CD4-positive, alpha-beta T cell (primary cell): Measurements from ENCODE around the gene GCK. TPM values are rescaled to one million over a fixed set of nuclear protein-coding genes. Genes with fewer than 3 reads are reported as not detected.

Experiments
- ATAC-seq: fragments of 200-7000 bp; cut with Tn5 transposase; one replicate; pipeline ENCODE4 v1.10.0; 2022; ENCODE audit warnings: mild to moderate bottlenecking; ENCODE audit not compliant: poor library complexity
- CTCF ChIA-PET: fragments of 350-600 bp; sonication (Branson Sonifier 250); formaldehyde crosslinking; loops from one replicate; lab custom pipeline; 2021; ENCODE audit warnings: antibody characterized with exemption, inconsistent platforms; lab: Charles Lee
- POLR2A ChIA-PET: fragments of 350-600 bp; sonication (Branson Sonifier 250); formaldehyde crosslinking; loops from one replicate; lab custom pipeline; 2021; ENCODE audit warnings: antibody characterized with exemption, inconsistent platforms; lab: Charles Lee
- DNase-seq, 14 experiments: peaks; one replicate each; pipeline ENCODE4 v3.0.0-alpha.2; 2013 to 2020; ENCODE audit warnings: mixed read lengths in 2 of 14
- H3K27ac ChIP-seq, 2 donors: one replicate each; pipeline versions ENCODE4 v1.5.1 to v1.7.0; 2013; ENCODE audit warnings: low read length in 2 of 2, low read depth in 1 of 2, mild to moderate bottlenecking in 1 of 2
- H3K27me3 ChIP-seq, 2 experiments: 1 replicate in 1 of 2; 2 replicates in 1 of 2; pipeline versions ENCODE4 v1.6.1 to v1.7.0; 2013; ENCODE audit warnings: low read length in 2 of 2, control low read depth in 1 of 2, mild to moderate bottlenecking in 1 of 2, moderate library complexity in 1 of 2; ENCODE audit not compliant: insufficient read depth in 2 of 2, control insufficient read depth in 1 of 2
- H3K36me3 ChIP-seq: one replicate; pipeline ENCODE4 v1.6.1; 2013; ENCODE audit warnings: low read length, control low read depth; ENCODE audit not compliant: insufficient read depth
- H3K4me1 ChIP-seq: one replicate; pipeline ENCODE4 v1.6.1; 2013; ENCODE audit warnings: low read length, control low read depth; ENCODE audit not compliant: insufficient read depth
- H3K4me3 ChIP-seq: one replicate; pipeline ENCODE4 v1.5.1; 2013; ENCODE audit warnings: mild to moderate bottlenecking, low read length, moderate library complexity
- H3K9me3 ChIP-seq, 2 experiments: 1 replicate in 1 of 2; 2 replicates in 1 of 2; pipeline versions ENCODE4 v1.6.1 to v1.7.0; 2013; ENCODE audit warnings: low read length in 2 of 2, mild to moderate bottlenecking in 2 of 2, control low read depth in 1 of 2, moderate library complexity in 1 of 2; ENCODE audit not compliant: control insufficient read depth in 1 of 2, insufficient read depth in 1 of 2
- H3K27ac Mint-ChIP-seq: one replicate; pipeline ENCODE4 v1.8.0; 2020; ENCODE audit warnings: mixed read lengths
- H3K27me3 Mint-ChIP-seq: one replicate; pipeline ENCODE4 v1.8.0; 2021; ENCODE audit warnings: mixed read lengths
- H3K36me3 Mint-ChIP-seq: one replicate; pipeline ENCODE4 v1.8.0; 2021; ENCODE audit warnings: low read depth, mixed read lengths
- H3K4me1 Mint-ChIP-seq: one replicate; pipeline ENCODE4 v1.8.0; 2021; ENCODE audit warnings: low read depth, mixed read lengths
- H3K4me3 Mint-ChIP-seq: one replicate; pipeline ENCODE4 v1.8.0; 2020; ENCODE audit warnings: mild to moderate bottlenecking, mixed read lengths
- H3K9me3 Mint-ChIP-seq: one replicate; pipeline ENCODE4 v1.8.0; 2020; ENCODE audit warnings: mixed read lengths
- CTCF ChIP-seq: fragments of 200-600 bp; IDR thresholded peaks from one replicate; pipeline ENCODE4 v1.8.0; 2022; ENCODE audit warnings: antibody characterized with exemption, mild to moderate bottlenecking
- intact Hi-C, 2 experiments: fragments of 100-400 bp; cut with DNase I in 1 of 2; cut with micrococcal nuclease in 1 of 2; formaldehyde crosslinking; loops; one replicate each; pipeline versions ENCODE4 v1.15.1 to v1.9.0; 2023 to 2025; cut with DNase I, micrococcal nuclease
- total RNA-seq, 174 experiments: library from RNA in 2 of 174; stranded (reverse) in 2 of 174; gene quantifications; one replicate each; pipeline ENCODE4 v1.2.3 and lab custom pipeline; 2021 to 2026

GCK gene
- total RNA-seq, 2 experiments from 2014 or later, result 0.47 to 0.71 TPM

DNA sequence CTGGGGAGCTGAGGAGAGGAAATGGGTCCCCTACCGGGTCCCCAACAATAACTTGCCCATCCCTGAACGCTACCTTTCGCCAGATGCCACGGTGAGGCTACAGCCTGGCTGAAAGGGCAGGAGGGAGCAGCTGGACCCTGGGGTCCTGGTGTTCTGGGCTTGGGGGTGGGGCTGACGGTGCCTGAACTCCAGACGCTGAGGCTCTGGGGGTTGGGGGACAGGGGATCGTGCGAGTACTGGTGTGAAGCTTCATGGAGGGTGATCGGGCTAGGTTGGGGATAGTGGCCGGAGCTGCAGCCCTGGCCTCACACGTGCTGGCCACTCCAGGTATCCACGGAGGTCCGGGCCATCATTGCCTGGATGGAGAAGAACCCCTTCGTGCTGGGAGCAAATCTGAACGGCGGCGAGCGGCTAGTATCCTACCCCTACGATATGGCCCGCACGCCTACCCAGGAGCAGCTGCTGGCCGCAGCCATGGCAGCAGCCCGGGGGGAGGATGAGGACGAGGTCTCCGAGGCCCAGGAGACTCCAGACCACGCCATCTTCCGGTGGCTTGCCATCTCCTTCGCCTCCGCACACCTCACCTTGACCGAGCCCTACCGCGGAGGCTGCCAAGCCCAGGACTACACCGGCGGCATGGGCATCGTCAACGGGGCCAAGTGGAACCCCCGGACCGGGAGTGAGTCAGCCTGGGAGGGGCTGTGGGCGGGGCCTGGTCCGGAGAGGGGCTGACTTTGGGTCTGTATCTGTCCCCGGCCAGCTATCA, 76.8 kb downstream of the GCK start:
- Histone ChIP-seq H3K4me1 (no peaks in the 10 kb centered on the region), H3K4me3 (no peak overlapping the region), H3K36me3 (peaks cover 25% of the 10 kb centered on the region), H3K27ac (no peak overlapping the region), H3K27me3 (no peaks in the 10 kb centered on the region), H3K9me3 (peaks cover 0 to 8% of the 10 kb centered on the region in 2 experiments)
- H3K27me3 Mint-ChIP-seq, result no peaks in the 10 kb centered on the region
- H3K9me3 Mint-ChIP-seq, result no peaks in the 10 kb centered on the region
- no peak overlapping the region for H3K27ac Mint-ChIP-seq
- no peaks in the 10 kb centered on the region for H3K4me1 Mint-ChIP-seq
- peaks cover 48% of the 10 kb centered on the region for H3K36me3 Mint-ChIP-seq
- no peak for ATAC-seq
- no peak overlapping the region for H3K4me3 Mint-ChIP-seq
- no peak for DNase-seq
- TF ChIP-seq CTCF, result no peak
- ChIA-PET POLR2A (no interaction called here), CTCF (no interaction called here)
- intact Hi-C loops, result no loop called here

GRCh38 chr7:44111761-44112160, 77.5 kb downstream of the GCK start:
- DNase-seq (no peak), ATAC-seq (no peak)
- Histone ChIP-seq H3K4me1 (no peaks in the 10 kb centered on the region), H3K27me3 (no peaks in the 10 kb centered on the region), H3K9me3 (peaks cover 0 to 8% of the 10 kb centered on the region in 2 experiments), H3K36me3 (peaks cover 20% of the 10 kb centered on the region), H3K4me3 (no peak overlapping the region), H3K27ac (no peak overlapping the region)
- Mint-ChIP-seq H3K4me1 (no peaks in the 10 kb centered on the region), H3K27ac (no peak overlapping the region), H3K4me3 (no peak overlapping the region), H3K27me3 (no peaks in the 10 kb centered on the region), H3K36me3 (peaks cover 42% of the 10 kb centered on the region), H3K9me3 (no peaks in the 10 kb centered on the region)
- POLR2A ChIA-PET, result no interaction called here
- intact Hi-C loops, result no loop called here
- CTCF ChIA-PET, result no interaction called here
- TF ChIP-seq CTCF, result no peak

DNA sequence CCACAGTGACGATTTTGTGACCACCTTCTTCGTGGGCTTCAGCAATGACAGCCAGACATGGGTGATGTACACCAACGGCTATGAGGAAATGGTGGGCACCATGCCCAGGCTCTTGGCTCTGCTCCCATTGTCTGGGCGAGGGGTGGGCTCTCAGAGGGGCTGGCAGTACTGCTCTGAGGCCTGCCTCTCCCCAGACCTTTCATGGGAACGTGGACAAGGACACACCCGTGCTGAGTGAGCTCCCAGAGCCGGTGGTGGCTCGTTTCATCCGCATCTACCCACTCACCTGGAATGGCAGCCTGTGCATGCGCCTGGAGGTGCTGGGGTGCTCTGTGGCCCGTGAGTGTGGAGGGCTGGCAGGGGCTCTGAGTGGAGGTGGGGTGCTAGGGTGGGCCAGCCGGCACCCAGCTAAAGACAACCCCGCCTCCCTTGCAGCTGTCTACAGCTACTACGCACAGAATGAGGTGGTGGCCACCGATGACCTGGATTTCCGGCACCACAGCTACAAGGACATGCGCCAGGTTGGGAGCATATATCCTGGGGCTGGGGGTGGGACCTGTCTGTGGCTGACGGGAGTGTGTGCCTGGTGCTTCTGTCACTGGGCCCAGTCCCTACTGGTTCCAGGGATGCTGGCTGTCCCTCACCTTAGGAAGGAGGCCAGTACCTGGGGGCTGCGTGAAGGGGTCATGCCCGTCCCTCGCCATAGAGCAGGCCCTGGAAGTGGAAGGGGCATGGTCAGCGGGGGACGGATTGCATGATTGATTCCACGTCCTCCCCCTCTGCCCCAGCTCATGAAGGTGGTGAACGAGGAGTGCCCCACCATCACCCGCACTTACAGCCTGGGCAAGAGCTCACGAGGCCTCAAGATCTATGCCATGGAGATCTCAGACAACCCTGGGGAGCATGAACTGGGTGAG, 78.3 kb downstream of the GCK start:
- intact Hi-C loops, result no loop called here
- POLR2A ChIA-PET, result no interaction called here
- DNase-seq, result no peak
- no peak overlapping the region for H3K4me3 ChIP-seq
- H3K27ac ChIP-seq, result no peak overlapping the region
- no peak for TF ChIP-seq CTCF
- CTCF ChIA-PET, result no interaction called here
- H3K27me3 Mint-ChIP-seq, result peaks cover under 1% of the 10 kb centered on the region
- H3K36me3 Mint-ChIP-seq, result peaks cover 45% of the 10 kb centered on the region
- peaks cover 4% of the 10 kb centered on the region for H3K4me1 Mint-ChIP-seq
- ATAC-seq, result no peak
- peaks cover 0 to 8% of the 10 kb centered on the region in 2 experiments for H3K9me3 ChIP-seq
- H3K27me3 ChIP-seq, result no peaks in the 10 kb centered on the region
- H3K4me3 Mint-ChIP-seq, result no peak overlapping the region
- no peak overlapping the region for H3K27ac Mint-ChIP-seq
- no peaks in the 10 kb centered on the region for H3K9me3 Mint-ChIP-seq
- no peaks in the 10 kb centered on the region for H3K4me1 ChIP-seq
- H3K36me3 ChIP-seq, result peaks cover 13% of the 10 kb centered on the region
